ENCODE data around the gene KRTAP10-12. TPM values are rescaled to one million over a fixed set of nuclear protein-coding genes. Genes with fewer than 3 reads are reported as not detected.

The KRTAP10-12 gene
- total and polyA plus RNA-seq, 11 donors: not detected

DNA sequence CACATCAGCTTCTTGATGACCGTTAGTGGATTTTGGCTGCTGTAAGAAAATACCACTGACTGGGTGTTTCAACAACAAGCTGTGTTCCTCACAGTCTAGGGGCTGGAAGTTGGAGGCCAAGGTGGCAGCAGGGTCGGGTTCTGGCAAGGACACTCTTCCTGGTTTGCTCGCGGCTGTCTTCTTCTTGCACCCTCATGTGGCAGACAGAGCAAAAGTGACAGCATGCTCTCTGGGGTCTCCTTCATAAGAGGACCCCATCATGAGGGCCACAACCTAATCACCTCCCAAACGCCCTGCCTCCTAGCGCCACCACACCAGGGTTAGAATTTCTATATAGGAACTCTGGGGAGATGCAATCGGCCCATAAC lies 33.0 kb downstream of the KRTAP10-12 start:
- peaks cover 0 to 29% (median under 1%) of the 10 kb centered on the region in 9 donors for H3K27me3 ChIP-seq
- H3K9me3 ChIP-seq: no peaks in the 10 kb centered on the region
- no peak for DNase-seq
- no peaks in the 10 kb centered on the region for H3K4me1 ChIP-seq
- no peaks in the 10 kb centered on the region for H3K36me3 ChIP-seq
- ATAC-seq: no peak
- H3K27ac ChIP-seq: no peak overlapping the region
- no peak overlapping the region for H3K4me3 ChIP-seq
- WGBS, 4 donors: 90 to 94% (median 91%) methylated on average over 7 of the region's 7 CpGs
- no peak for TF ChIP-seq POLR2A (IDR thresholded peaks at IDR 0.05)
- TF ChIP-seq, protein P1, sequence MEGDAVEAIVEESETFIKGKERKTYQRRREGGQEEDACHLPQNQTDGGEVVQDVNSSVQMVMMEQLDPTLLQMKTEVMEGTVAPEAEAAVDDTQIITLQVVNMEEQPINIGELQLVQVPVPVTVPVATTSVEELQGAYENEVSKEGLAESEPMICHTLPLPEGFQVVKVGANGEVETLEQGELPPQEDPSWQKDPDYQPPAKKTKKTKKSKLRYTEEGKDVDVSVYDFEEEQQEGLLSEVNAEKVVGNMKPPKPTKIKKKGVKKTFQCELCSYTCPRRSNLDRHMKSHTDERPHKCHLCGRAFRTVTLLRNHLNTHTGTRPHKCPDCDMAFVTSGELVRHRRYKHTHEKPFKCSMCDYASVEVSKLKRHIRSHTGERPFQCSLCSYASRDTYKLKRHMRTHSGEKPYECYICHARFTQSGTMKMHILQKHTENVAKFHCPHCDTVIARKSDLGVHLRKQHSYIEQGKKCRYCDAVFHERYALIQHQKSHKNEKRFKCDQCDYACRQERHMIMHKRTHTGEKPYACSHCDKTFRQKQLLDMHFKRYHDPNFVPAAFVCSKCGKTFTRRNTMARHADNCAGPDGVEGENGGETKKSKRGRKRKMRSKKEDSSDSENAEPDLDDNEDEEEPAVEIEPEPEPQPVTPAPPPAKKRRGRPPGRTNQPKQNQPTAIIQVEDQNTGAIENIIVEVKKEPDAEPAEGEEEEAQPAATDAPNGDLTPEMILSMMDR (IDR thresholded peaks at IDR 0.05): no peak
- intact Hi-C loops (cut with DNase I): loop anchor here in 1 of 10 donors (10.0 kb wide), 1 partner anchor 215 kb away; no protein-coding TSS in a partner anchor

DNA sequence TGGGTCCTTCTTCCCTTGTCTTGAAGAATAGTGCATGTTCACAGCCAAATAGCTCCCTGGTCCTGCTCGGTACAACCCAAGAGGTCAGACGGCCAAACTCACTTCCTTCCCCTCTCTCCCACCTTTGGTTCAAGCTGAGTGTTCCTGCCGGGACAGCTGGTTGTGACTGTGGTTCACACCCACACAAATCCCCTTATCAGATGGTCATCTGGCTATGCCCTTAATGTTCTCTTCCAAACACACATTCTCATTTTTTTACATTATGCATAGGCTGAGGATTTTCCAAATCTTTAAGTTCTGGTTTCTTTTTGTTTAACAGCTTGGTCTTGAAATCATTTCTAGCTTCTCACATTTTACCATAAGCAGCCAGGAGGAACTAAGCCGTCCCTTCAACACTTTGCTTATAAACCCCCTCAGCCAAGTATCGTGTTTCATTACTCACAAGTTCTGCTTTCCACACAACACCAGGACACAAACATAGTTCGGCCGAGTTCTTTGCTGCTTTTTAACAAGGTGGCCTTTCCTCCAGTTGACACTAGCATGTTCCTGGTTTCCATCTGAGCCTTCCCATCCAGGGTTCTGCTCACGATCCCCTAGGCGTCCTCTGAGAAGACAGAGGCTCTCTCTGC lies 34.1 kb downstream of the KRTAP10-12 start:
- H3K9me3 ChIP-seq: peaks cover 0 to 6% (median 0%) of the 10 kb centered on the region in 12 donors
- DNase-seq (no peak), ATAC-seq (no peak)
- H3K27ac ChIP-seq: no peak overlapping the region
- no peak overlapping the region for H3K4me3 ChIP-seq
- peaks cover 0 to 21% (median 0%) of the 10 kb centered on the region in 9 donors for H3K27me3 ChIP-seq
- intact Hi-C loops (cut with DNase I): loop anchor here in 1 of 10 donors (10.0 kb wide), 1 partner anchor 216 kb away; no protein-coding TSS in a partner anchor
- TF ChIP-seq, protein P1 (IDR thresholded peaks at IDR 0.05): no peak
- TF ChIP-seq POLR2A (IDR thresholded peaks at IDR 0.05): no peak
- H3K4me1 ChIP-seq: no peaks in the 10 kb centered on the region
- H3K36me3 ChIP-seq: no peaks in the 10 kb centered on the region
- 58 to 64% (median 60%) methylated on average over 9 of the region's 9 CpGs for WGBS, 4 donors

DNA sequence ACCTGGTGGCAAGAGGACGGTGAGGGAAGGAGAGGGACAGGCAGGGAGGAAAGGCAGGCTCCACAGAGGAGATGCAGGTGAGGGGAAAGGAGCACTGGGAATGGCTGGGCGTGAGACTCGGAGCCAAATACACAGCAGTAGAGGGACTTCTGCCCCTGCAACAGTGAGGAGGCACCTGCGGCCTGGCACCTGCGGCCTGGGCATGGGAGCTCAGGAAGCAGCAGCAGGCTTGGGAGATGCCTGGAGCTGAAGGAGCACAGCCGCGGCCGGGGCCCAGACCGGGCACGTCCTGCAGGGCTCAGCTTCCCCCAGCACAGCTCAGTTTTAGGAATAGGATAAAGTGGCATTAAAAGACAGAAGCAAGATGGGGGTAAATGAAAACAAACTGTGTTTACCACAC lies 35.3 kb downstream of the KRTAP10-12 start:
- intact Hi-C loops (cut with DNase I): loop anchor here in 1 of 10 donors (10.0 kb wide), 1 partner anchor 217 kb away; no protein-coding TSS in a partner anchor
- no peak for DNase-seq
- TF ChIP-seq, protein P1 (IDR thresholded peaks at IDR 0.05): no peak
- TF ChIP-seq POLR2A (IDR thresholded peaks at IDR 0.05): no peak
- Histone ChIP-seq H3K4me1 (no peaks in the 10 kb centered on the region), H3K27me3 (peaks cover 0 to 13% (median 0%) of the 10 kb centered on the region in 9 donors), H3K9me3 (peaks cover 0 to 17% (median 6%) of the 10 kb centered on the region in 12 donors), H3K27ac (no peak overlapping the region), H3K4me3 (no peak overlapping the region), H3K36me3 (no peaks in the 10 kb centered on the region)
- ATAC-seq: no peak
- WGBS, 4 donors: 91 to 94% (median 93%) methylated on average over 10 of the region's 10 CpGs

DNA sequence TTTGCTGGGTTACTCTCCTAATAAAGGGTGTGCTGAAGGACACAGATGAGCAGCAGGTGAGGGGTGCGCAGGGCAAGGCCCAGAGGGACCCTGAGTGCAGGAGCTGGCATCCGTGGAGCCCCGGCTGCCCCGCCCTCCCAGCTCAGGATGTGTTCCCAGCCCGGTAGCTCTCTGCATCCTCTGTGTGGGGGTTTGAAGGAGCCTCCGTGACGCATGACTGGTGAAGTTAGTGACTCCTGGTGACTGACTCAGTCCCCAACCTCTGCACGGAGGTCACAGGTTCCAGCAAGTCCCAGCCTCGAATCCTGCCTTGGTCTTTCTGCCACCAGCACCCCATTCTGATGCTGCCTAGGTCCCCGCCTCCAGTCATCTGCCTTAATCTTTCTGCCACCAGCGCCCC lies 36.0 kb downstream of the KRTAP10-12 start:
- DNase-seq: no peak
- WGBS, 4 donors: 75 to 92% (median 82%) methylated on average over 7 to 11 of the region's 11 CpGs

More for the DNA sequence above, 36.0 kb downstream of the KRTAP10-12 start:
- Histone ChIP-seq H3K27me3 (peaks cover 0 to 9% (median 0%) of the 10 kb centered on the region in 9 donors), H3K4me1 (no peaks in the 10 kb centered on the region), H3K36me3 (no peaks in the 10 kb centered on the region), H3K4me3 (no peak overlapping the region), H3K27ac (no peak overlapping the region), H3K9me3 (peaks cover 0 to 24% (median 10%) of the 10 kb centered on the region in 12 donors)
- no peak for TF ChIP-seq POLR2A (IDR thresholded peaks at IDR 0.05)
- TF ChIP-seq, protein P1 (IDR thresholded peaks at IDR 0.05): no peak
- no peak for ATAC-seq
- intact Hi-C loops (cut with DNase I): loop anchor here in 1 of 10 donors (10.0 kb wide), 1 partner anchor 218 kb away; no protein-coding TSS in a partner anchor

Measured in heart left ventricle (tissue), 16 donors.